Stomach (tissue), 4 donors: ENCODE results near the gene FTH1.

Experiments
- EP300 ChIP-seq: sonication (generic); formaldehyde crosslinking; IDR thresholded peaks from one replicate; pipeline ENCODE4 v1.6.1; 2017; ENCODE audit warnings: antibody characterized with exemption
- POLR2A ChIP-seq, 4 donors: fragments of 450-650 bp; IDR thresholded peaks; one replicate each; pipeline ENCODE4 v1.6.1; 2016; ENCODE audit warnings: antibody characterized with exemption in 4 of 4, control low read depth in 2 of 4, mild to moderate bottlenecking in 1 of 4, moderate library complexity in 1 of 4
- TF ChIP-seq, protein P1 (sequence below), 7 experiments: fragments of 450-650 bp in 4 of 7; fragments of 200-600 bp in 3 of 7; sonication (generic) in 3 of 7; IDR thresholded peaks; one replicate each; pipeline ENCODE4 v1.5.1; 2016 to 2019; ENCODE audit warnings: antibody characterized with exemption in 7 of 7, control low read depth in 2 of 7, mild to moderate bottlenecking in 1 of 7

DNA sequence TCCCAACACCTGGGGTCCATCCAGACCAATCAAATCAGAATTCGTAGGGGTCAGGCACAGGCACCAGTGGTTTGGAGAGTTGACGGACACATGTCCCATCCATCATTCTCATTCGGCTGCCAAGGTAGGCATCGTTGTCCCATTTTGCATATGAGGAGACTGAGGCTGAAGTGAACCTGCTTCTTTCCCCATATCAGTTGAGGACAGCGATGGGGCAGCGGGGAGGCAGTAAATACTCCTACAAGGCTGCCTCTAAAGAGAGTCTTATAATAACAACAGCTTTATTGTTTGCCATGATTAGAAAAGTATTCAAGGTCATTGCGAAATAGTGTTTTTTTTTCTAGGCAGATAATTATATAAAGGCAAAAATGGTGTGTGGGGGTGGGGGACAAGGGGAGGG is 18.9 kb downstream of the FTH1 start:
- no peak for TF ChIP-seq POLR2A (IDR thresholded peaks at IDR 0.05)
- no peak for TF ChIP-seq EP300
- TF ChIP-seq, protein P1, sequence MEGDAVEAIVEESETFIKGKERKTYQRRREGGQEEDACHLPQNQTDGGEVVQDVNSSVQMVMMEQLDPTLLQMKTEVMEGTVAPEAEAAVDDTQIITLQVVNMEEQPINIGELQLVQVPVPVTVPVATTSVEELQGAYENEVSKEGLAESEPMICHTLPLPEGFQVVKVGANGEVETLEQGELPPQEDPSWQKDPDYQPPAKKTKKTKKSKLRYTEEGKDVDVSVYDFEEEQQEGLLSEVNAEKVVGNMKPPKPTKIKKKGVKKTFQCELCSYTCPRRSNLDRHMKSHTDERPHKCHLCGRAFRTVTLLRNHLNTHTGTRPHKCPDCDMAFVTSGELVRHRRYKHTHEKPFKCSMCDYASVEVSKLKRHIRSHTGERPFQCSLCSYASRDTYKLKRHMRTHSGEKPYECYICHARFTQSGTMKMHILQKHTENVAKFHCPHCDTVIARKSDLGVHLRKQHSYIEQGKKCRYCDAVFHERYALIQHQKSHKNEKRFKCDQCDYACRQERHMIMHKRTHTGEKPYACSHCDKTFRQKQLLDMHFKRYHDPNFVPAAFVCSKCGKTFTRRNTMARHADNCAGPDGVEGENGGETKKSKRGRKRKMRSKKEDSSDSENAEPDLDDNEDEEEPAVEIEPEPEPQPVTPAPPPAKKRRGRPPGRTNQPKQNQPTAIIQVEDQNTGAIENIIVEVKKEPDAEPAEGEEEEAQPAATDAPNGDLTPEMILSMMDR (IDR thresholded peaks at IDR 0.05) = no peak
